Cerebellar cortex (tissue), 1 donor: ENCODE data around the gene ALKBH2.
A peak's percentile ranks its signal among the peaks of the same experiment; 100 is the strongest.

Experiments used
- DNase-seq: peaks from one replicate; pipeline ENCODE4 v3.0.0-alpha.2; 2015; ENCODE audit warnings: low spot score

ALKBH2 gene

DNA sequence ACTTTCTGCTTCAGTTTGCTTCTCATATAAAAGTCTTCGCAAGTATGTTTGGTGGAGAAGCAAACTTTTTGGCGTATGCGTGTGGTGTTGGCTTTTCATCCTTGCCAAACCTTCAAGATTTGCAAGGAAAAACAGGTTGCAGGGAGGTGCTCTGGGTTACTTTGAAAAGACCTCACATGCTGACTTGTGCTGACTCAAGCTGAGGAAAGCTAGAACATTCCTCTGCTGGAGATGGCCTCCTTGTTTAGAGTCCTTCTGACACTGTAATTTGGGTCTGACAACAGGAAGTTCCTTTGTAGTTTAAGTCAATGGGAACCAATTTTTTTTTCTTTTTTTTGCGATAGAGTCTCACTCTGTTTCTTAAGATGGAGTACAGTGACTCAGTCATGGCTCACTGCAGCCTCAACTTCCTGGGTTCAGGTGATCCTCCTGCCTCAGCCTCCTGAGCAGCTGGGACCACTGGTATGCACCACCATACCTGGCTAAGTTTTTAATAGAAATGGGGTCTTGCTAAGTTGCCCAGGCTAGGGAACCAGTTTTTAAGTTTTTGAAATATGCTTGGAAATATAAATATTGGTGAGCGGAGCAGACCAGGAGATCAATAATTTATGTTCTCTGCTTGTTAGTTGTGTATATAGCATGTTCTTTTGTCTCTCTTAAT lies 20.5 kb upstream of the ALKBH2 start:
- DNase-seq = no peak

DNA sequence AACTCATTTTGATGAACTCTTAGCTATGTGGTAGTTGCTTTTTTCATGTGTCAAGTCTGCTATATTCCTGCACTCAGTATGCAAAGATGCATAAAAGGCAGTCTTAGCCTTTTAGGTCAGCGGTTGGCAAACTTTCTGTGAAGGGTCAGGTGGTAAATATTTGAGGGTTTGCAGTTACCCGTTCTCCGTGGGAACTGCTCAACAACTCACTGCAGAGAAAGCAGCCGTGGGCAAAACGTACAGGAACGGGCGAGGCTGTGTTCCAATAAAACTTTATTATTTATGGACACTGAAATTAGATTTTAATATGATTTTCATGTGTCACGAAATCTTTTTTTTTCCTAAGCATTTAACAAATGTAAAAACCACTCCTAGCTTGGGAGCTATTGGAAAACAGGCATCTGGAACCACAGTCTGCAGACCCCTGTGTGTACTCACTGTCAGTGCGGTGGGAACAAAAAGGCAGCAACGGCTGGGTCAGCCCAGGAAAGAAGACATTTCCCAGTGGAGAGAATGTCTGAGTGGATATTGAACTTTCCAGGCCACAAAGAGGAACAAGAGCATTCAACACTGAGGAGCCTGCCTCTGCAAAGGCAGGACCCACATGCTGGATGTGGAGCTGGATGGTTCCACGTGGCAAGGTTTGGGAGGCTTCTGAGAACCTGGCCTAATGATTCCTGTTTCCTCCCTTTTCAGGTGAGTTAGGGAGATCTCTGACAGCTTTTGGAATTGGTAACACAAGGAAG lies 19.6 kb upstream of the ALKBH2 start:
- no peak for DNase-seq

DNA sequence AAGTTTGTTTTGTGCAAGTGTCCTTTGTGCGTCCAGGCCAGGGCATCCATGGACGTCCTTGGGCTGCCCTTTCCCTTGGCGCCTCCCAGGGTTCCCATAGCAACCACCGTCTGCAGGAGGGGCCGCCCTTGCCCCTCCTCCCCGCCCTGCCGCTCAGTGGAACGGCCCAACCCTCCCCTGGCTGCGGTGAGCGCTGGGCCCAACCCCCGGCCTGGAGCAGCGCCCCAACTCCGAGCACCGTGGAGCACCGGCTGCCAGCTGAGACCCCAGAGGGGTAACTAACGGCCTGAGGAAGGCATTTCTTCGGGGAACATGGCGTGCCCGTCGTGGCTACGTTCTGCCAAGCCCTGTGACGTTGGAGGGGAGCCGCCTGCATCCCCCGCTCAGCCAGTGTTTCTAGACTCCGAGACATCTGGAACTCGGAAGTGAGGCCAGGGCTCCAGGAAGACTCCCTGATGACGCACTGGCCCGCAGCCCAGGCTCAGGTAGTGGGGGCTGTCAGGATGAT lies 17.8 kb upstream of the ALKBH2 start:
- DNase-seq = peak; percentile 76

DNA sequence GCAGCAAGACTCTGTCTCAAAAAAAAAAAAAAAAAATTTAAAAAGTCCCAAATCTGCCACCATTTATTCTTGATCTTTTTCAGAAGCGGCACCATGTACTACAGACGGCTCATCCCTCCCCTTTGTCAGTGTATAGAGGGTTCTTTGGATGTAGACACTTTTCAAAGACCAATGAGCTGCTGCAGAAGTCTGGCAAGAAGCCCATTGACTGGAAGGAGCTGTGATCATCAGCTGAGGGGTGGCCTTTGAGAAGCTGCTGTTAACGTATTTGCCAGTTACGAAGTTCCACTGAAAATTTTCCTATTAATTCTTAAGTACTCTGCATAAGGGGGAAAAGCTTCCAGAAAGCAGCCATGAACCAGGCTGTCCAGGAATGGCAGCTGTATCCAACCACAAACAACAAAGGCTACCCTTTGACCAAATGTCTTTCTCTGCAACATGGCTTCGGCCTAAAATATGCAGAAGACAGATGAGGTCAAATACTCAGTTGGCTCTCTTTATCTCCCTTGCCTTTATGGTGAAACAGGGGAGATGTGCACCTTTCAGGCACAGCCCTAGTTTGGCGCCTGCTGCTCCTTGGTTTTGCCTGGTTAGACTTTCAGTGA lies 16.6 kb upstream of the ALKBH2 start:
- no peak for DNase-seq

DNA sequence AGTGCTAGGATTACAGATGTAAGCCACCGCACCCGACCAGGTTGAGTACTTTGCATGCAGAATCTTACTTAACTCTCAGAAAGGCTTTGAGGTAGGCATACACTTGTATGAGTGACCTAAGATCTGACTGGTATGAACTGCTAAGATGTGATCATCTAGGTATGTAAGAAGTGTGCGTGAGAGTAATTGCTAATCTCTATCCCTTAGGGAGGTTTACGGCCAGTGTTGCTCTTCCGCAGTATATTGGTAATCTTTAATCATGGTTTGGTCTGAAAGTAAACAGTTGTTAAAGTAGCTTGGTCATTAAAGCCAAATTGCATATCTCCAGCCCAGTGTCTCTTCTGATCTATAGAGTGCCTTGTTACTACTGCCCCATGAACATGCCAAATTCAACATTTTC lies 11.9 kb upstream of the ALKBH2 start:
- no peak for DNase-seq

DNA sequence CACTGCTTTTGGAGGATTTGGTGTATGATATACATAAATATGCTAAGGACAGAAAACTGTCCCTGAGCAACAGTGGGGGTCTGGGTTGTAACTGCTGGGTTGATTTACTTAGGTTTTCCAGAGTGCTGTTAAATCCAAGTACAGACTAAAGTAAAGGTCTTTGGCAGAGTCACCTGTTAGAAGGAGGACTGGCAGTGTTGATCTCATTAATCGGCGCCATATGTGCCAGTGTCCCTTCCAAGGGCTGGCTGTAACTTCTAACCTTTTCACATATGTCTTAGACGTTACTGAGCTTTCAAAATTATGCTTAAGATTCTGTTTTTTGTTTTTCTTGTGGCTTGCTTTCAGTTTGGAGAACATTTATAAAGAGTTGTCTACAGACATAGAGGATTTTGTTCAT lies 9.2 kb upstream of the ALKBH2 start:
- peak; percentile 78 for DNase-seq

DNA sequence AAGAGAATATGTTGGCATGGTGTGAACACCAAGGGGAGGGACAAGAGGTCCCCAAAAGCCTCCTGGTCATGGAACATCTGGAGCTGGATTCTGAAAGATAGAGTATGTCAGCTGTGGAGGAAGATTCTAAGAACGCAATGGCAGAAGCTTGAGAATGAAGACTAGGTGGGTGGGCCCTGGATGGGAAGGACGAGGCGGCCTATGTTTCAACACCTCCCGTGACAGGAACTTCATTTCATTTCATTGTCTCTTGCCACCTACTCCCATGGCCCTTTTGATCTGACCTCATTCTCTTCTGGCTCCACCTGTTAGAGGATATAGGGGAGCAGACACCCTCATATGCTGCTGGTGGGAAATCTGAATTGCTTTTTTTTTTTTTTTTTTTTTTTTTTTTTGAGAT lies 7.5 kb upstream of the ALKBH2 start:
- DNase-seq = no peak

DNA sequence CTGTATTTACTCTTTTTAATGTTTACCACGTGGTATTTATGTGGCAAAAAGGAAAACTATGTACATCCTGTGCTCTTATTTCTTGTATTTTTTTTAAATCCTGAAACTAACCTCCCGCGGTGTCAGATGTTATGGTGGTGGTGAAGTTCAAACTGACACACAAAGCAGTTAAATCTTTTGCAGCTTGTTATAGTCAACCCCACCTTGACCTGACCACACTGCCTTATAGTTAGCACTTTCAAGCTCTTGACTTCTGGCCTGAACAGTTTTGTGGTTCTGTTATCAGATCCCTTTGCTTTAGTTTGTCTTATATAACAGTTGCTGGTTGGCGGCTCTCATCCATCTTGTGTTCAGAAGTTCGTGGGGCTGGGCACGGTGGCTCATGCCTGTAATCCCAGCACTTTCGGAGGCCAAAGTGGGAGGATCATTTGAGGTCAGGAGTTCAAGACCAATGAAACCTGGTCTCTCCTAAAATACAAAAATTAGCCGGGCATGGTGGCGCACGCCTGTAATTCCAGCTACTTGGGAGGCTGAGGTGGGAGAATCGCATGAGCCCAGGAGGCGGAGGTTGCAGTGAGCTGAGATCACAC lies 6.3 kb upstream of the ALKBH2 start:
- no peak for DNase-seq

DNA sequence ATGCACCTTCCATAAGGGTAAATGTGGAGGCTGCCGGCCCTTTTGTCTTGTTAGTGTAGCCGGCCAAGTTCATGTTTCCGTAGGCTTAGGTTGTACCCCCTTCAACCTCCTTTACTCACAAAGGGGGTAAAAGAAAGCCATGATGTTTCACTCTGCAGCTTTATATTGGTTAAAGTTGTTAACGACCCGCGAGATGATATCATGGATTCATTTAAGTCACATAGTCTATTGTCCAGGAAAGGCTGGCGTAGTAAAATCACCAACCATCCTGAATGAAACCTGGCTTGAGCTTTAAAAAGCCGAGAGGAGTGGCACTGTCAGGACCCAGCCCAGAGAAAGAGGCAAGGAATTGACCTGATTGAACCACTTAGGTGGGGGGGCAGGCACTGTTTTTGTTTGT lies 5.4 kb upstream of the ALKBH2 start:
- no peak for DNase-seq

DNA sequence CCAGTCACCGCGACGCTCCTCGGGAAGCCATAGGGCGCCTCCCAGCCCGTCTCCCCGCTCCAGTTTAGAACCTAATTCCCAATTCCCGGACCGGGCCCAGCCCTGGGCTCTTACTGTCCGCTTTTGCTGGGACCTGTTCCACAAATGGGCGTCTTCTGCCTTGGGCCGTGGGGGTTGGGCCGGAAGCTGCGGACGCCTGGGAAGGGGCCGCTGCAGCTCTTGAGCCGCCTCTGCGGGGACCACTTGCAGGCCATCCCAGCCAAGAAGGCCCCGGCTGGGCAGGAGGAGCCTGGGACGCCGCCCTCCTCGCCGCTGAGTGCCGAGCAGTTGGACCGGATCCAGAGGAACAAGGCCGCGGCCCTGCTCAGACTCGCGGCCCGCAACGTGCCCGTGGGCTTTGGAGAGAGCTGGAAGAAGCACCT lies 4.9 kb upstream of the ALKBH2 start:
- no peak for DNase-seq

DNA sequence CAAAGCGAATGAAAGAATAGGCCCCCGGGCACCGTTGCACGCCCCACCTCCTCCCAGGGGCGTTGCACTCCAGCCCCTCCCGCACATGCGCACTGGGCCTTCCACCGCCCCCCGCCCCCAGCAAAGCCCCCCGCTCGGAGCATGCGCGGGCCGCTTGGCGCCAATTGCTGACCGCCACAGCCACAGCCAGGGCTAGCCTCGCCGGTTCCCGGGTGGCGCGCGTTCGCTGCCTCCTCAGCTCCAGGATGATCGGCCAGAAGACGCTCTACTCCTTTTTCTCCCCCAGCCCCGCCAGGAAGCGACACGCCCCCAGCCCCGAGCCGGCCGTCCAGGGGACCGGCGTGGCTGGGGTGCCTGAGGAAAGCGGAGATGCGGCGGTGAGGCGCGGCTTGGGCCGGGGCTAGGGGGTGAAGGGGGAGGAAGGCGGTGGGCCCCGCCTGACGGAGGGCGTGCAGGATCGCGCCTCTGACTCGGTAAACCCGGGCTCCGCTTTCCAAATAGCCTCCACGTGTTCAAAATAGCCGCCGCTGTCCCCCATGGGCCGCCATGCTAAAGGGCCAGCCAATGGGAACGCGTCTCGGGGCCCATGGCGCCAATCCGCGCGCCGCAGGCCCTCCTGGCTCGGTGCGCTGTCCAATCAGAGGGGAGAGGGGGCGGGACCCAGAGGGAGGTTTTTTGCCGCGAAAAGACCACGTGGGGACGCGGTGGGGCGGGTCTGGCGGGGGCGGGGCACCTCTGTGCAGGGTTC lies 4.3 kb upstream of the ALKBH2 start, which contains the start of gene UNG:
Gene UNG, plus strand, starts transcription at position 163 of the 748 bp plus-strand sequence. Its CDS starts 83 bp downstream, at position 246.
- peak; percentile 96 for DNase-seq

DNA sequence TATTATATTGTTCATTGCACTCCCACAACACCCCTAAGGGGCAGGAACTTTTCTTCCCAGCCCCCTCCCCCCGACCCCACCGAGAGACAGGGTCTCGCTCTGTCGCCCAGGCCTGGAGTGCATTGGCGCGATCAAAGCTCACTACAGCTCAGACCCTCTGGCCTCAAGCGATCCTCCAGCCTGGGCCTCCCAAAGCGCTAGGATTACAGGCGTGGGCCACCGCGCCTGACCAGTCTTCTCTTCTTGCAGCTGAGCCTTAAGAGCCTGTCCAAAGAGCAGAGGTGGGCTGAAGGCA lies 3.8 kb upstream of the ALKBH2 start:
- no peak for DNase-seq

DNA sequence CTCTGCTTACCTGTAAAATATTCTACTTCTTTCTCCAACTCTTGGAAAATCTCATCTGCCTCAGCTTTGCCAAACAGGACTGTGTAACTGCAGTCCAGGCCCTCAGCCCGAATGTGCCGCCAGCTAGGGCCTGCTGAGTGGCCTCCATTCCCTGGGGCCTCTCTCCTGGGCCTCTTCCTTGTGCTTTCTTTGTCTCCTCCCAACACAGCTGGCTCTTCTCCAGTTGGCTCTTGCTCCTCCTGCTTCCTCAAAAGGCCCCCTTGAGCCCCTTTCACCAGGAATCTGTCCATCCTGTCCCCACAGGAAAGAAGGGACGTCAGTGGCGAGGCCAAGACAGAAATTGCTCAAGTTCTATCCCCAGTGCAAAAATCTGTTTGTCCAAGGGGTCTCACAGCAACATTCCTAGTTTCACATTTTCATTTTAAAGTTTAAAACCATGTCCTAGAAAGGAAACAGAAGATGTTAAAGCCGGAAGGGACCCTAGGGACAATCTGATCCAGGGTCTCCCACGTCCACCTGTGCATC lies 713 bp downstream of the ALKBH2 start:
- DNase-seq = no peak

DNA sequence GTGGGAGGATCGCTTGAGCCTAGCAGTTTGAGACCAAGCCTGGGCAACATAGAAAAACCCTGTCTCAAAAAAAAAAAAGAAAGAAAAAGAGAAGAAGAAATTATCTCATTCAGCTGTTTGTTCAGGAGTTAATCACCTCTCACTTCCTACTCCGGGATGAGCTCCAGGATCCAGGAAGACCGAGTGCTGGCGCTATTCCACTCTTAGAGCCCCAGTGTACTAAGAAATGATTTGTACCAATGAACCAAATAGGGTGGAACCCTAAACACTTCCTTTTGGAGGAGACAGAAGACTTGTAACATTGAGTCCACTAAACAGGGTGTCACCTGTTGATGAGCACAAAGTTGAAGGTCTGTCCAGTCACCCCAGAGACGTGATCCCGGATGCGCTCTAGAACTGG lies 3.6 kb downstream of the ALKBH2 start:
- no peak for DNase-seq

DNA sequence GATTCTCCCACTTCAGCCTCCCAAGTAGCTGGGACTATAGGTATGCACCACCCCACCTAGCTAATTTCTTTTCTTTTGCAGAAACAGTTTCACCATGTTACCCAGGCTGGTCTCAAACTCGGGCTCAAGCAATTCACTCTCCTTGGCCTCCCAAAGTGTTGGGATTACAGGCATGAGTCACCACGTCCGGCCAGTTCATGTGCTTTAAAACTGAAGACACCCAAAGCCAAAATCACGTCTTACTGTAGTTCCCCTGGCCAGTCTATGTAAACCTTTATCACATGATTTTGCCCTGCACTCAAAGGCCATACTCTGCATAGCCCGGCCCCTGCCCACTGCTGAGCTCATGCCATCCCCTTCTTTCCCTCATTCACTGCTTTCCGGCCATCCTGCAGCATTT lies 4.5 kb downstream of the ALKBH2 start:
- no peak for DNase-seq

DNA sequence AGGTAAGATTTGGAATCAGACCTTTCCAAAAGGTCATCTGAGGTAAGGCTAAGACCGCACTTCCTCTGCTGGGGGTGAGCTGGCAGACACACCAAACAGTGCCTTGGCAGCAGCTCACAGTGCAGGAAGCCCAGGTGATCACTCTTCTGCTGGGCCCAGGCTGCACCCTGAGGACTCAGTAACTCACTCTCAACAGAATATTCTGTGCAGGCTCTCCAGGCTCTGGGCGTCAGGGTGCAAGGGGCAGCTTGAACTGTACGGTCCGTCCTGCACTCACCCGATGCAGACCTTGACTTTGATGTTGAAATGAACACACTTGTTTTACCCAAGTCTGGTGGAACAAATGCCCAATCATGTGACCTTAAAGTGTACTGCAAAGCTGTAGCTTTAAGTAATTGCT lies 6.0 kb downstream of the ALKBH2 start:
- peak; percentile 47 for DNase-seq

DNA sequence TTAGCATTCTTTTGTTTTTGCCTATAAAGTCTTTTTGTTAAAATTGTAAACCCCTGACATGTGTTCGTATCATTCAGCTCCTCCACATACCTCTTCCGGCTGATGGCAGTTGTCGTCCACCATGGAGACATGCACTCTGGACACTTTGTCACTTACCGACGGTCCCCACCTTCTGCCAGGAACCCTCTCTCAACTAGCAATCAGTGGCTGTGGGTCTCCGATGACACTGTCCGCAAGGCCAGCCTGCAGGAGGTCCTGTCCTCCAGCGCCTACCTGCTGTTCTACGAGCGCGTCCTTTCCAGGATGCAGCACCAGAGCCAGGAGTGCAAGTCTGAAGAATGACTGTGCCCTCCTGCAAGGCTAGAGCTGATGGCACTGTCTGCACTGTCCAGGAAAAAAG lies 7.7 kb downstream of the ALKBH2 start:
- DNase-seq = no peak

DNA sequence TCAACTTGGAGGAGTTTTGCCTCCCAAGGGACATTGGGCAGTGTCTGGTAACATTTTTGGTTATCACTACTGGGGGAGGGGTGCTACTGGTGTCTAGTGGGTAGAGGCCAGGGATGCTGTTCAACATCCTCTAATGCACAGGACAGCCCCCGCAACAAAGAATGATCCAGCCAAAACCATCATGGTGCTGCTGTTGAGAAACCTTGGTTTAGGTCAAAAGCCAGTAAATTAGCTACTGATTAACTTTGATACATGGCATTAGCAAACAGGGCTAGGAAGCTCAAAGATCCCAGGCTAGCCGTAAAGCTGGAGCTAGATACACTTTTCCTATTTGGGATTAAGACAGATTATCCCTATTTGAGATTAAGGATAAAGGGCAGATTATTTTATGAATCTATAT lies 8.8 kb downstream of the ALKBH2 start:
- no peak for DNase-seq

DNA sequence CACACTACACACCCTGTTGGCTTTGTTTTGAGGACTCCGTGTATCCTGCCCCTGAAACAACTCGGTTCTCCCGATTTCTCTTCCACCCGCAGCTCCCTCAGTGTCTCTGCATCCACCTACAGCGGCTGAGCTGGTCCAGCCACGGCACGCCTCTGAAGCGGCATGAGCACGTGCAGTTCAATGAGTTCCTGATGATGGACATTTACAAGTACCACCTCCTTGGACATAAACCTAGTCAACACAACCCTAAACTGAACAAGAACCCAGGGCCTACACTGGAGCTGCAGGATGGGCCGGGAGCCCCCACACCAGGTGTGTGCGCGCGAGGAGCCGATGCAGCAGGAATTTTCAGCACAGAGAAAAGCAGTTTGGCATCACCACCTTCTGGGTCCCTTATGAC lies 10.5 kb downstream of the ALKBH2 start:
- DNase-seq = no peak

DNA sequence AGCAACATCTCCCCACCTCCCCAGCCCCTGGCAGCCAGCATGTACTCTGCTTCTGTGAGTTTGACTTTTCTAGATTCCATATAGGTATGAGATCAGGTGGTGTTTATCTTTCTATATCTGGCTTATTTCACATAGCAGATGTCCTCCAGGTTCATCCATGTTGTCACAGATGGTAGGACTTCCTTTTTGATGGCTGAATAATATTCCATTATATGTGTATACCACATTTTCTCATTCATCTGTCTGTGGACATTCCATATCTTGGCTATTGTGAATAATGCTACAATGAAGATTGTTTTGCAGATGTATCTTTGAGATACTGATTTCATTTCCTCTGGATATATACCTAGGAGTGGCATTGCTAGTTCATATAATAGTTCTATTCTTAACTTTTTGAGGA lies 18.4 kb downstream of the ALKBH2 start:
- DNase-seq = no peak

DNA sequence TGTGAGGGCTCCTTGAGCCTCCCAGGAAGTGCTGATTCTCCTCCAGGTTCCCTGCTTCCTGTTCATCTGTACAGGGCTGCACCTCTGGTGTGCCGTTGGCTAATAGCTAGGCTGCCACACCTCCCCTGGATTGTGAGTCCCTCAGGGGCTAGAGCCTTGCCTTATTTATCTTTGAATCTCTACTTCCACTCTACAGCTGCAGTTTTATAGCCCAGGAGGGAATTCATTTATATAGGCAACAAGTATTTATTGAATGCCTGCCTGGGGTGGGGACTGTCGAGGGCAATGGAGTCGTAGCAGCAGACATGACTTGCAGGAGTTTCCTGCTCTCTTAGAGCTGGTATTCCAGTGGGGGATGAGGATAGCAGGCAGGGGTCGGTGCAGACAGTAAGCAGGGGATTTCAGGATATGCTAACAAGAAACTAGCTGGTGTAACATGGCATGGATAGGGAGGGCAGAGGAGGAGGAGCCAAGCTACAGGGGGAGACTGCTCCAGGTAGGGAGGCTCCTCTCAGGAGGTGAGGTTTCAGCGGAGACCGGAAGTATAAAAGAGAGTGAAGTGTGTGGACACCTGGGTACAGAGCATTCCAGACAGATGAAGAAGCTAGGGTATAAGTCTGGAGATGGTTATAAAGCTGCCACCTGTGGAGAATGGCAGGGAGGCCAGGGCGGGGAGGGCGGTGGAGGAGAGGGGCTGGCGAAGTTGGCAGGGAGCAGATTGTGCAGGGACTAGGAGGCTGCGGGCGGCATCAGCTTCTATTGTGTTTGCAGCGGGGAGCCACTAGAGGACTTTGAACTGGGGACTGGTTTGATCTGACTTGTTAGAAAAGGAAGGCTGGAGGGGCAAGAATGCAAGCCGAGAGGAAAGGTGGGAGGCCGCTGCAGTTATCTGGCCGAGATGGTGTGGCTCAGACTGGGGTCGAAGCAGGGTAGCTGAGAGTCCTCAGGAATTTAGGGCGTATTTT lies 23.7 kb downstream of the ALKBH2 start:
- no peak for DNase-seq
